Amniotic epithelial cell (primary cell): ENCODE results near the gene MALRD1.
"Not testable (repeated sequence)": the region's sequence is repeated elsewhere in the genome, so short reads cannot be mapped to it uniquely, and the experiment has no call there.

Experiments
- DNase-seq: peaks from one replicate; pipeline ENCODE4 v3.0.0-alpha.2; 2010; ENCODE audit warnings: low read depth

MALRD1 gene

DNA sequence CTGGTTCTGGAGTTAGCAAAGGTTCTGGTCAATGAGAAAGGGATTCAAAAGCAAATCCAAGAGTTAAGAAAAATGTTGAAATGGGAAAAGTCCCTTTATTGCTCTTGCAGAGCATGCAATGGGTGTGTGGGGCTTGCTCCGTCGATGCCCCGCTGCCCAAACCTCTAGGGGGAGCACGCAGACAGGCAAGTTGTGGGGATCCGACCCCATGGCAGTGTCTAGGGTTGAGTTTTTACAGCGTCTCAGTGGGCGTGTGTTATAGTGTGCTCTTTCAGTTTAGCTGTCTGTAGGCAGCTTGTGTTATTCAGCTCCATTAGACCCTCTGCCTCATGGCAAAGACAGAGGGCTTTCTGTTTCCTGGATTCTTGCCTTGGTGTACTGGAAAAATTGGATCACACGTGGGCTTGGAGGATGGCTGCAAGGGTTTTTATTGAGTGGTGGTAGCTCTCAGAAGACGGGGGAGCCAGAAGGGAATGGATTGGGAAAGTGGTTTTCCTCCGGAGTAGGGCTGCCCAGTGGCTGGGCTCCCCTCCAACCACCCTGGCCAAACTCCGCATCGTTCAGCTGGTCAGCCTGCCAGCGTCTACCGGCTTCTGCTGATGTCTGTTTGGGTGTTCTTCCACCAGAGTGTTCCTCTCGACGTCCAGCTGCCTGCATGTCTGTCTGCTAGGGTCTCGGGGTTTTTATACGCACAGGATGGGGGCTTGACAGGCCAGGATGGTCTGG, 665.4 kb downstream of the MALRD1 start:
- DNase-seq, result peak; percentile 11

DNA sequence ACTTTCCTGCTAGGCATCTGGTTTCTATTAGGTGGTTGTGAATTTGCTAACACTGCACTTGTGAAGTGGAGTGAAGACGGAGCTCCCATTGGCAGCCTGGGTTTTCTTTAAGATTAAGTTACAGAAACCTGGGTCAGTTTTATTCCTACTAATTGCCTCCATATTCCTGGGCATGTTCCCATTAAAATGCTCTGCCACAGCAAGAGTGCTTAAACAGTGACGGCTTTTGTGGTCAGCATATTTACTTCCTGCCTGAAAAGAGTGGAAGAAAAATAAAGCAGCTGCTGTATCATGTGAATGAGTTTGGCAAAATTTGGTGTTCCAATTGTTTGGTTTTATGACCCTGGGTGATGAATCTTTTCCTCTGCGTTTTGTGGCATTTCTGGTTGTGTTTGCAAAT, 670.7 kb downstream of the MALRD1 start:
- DNase-seq, result peak; percentile 15

GRCh38 chr10:19724287-19724686, 675.7 kb downstream of the MALRD1 start:
- DNase-seq, result no peak

GRCh38 chr10:19728376-19728775, 679.8 kb downstream of the MALRD1 start:
- DNase-seq, result no peak

DNA sequence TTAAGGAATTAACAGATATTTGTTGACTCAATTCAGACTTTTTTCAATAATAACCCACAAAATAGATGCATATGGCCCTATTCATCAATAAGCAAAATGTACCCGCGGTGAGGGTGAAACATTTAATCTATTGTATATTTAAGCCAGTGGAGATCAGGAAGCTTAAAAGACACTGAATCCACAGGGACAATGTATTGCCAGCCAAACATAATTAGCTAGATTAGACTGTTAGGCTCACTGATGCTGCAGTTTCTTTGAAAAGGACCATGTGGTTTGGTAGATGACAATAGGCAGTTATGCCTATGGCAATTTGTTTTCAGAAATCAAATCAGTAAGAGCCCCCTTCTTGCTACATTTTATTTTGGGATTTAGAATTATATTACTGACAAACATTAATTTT, 680.4 kb downstream of the MALRD1 start:
- no peak for DNase-seq

DNA sequence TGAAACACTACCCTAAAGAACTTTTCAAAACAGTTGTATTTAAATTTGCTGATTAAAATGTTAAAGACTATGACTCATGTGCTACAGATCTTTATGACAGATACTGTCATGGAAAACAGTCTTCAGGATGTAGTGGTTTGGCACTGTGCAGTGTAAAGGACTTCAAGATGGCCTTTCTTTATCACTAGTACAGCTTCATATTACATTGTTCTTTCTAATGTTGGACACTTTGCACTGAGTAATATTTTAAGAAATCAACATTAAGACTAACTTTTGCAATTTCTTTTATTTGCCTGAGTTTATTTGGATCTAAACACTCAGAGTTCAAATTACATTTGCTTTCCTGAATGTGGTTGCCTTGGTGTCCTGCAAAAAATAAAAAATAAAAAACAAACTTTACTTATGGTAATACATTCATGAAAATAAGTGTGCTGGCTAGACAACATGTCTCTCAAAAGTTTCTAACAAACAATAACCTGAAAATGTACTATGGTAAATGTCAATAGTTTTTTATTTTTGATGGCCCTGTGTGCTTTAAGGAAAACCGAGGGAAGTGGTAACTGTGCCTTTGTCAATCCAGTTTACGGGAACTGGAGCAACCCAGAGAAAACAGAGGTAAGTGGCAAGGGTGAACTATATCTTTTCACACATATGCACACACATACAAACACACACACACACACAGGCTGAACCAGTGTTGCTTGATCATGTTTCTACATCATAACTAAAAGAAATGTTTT, 681.7 kb downstream of the MALRD1 start:
- peak; percentile 72 for DNase-seq

- peak; percentile 51 for DNase-seq
Measured at GRCh38 chr10:19730907-19731217, 682.3 kb downstream of the MALRD1 start.

- no peak for DNase-seq
Measured at GRCh38 chr10:19731560-19731959, 683.0 kb downstream of the MALRD1 start.

GRCh38 chr10:19738440-19738839, 689.8 kb downstream of the MALRD1 start:
- DNase-seq, result no peak

- DNase-seq, result not testable (repeated sequence)
Measured at GRCh38 chr10:19739232-19739631, 690.6 kb downstream of the MALRD1 start.

GRCh38 chr10:19742144-19742543, 693.5 kb downstream of the MALRD1 start:
- peak; percentile 57 for DNase-seq

GRCh38 chr10:19745672-19746071, 697.1 kb downstream of the MALRD1 start:
- peak; percentile 15 for DNase-seq

DNA sequence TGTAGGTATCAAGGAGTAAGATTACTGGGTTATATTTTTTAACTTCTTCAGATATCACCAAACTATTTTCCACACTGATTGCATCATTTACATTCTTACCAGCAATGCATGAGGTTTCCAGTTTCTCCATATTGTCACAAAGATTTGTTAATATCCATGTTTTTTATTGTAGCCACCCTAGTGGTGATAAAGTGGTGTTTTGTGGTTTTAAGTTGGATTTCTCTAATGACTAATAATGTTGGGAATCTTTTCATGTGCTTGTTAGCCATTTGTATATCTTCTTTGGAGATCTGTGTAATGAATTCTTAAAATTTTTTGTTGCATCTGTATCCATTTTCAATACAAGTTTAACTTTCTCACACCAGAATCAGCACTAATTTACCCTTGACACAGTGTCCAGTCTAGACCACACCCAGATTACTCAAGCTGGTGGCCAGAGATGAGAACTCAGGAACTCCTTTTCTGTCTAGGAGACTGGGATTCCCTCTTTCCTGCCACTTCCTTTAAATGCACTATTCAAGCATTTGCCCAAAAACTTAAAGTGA, 700.7 kb downstream of the MALRD1 start:
- peak; percentile 93 for DNase-seq

GRCh38 chr10:19750972-19751371, 702.4 kb downstream of the MALRD1 start:
- no peak for DNase-seq

DNA sequence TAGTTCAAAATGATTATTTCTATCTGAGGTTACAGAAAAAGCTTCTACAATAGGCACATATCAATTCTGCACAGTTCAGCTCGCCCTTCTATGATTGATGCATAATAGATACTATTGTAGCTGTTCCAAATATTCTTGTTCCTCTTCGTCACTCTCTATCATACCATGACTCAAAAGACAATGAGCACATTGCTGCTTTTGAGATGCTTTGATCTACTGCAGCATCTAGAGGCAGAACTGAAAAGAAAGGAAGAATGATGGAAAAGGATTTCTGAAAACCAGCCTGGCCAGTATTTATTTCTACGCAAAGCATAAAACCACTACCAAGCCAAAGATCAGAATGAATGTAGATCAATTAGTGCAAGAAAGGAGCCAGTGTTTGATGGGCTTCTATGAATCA, 708.3 kb downstream of the MALRD1 start:
- no peak for DNase-seq

DNA sequence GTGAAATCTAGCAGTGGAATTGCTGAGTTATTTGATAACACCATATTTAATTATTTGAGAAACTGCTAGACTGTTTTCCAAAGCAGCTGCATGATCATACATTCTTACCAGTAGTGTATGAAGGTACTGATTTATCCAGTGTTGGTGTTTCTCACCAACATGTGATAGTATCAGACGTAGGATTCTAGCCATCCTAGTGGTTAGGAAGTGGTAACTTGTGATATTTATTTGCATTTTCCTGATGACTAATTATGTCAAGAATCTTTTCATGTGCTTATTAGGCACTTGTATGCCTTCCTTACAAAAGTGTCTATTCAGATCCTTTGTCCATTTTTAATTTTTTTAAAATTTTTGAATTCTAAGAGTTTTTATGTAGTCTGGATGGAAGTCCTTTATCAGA, 713.4 kb downstream of the MALRD1 start:
- peak; percentile 49 for DNase-seq

DNA sequence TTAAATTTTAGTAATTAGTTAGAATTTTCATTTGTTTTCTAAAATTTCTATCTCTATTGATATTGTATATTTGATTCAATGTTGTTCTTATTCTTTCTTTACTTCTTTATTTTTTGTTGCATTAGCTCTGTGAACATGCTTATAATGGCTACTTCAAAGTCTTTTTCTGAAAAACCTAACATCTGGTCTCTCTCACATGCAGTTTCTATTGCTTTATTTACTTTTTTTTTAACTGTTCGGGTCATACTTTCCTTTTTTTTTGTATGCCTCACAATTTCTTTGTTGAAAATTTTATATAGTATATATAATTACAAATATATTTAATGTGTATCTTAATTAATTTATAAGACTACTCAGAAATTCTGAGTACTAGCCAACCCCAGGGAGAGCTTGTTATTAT, 715.5 kb downstream of the MALRD1 start:
- DNase-seq, result no peak

GRCh38 chr10:19767876-19768275, 719.3 kb downstream of the MALRD1 start:
- DNase-seq, result peak; percentile 41

DNA sequence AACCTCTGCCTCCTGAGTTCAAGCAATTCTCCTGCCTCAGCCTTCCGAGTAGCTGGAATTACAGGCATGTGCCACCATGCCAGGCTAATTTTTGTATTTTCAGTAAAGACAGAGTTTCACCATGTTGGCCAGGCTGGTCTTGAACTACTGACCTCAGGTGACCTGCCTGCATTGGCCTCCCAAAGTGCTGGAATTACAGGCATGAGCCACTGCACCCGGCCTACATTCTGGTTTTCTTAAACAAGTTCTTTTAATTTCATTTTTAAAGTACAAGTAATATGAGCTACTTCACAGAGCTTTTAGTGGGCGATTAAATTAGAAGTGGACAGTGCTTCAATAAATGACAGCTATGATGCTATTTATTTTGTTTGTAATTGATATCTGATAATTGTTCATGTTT, 721.2 kb downstream of the MALRD1 start:
- DNase-seq, result not testable (repeated sequence)

GRCh38 chr10:19772972-19773371, 724.4 kb downstream of the MALRD1 start:
- DNase-seq, result no peak

DNA sequence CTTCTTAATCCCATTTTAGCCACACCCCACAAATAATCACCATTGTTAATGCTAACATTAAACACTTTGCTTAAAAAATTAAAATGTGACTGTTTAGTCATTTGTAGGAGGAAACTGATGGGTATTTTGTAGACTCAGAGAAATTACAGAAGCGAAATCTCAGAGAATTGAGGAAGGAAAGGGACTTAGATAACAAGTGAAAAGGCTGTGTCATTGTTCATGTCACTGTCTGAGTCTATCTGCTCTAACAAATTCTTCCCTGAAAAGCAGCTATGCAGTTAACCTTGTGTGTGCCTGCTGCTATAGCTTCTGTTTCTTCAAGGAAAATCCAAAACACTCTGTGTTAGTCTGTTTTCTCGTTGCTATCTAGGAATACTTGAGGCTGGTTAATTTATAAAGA, 726.7 kb downstream of the MALRD1 start:
- DNase-seq, result no peak

- DNase-seq, result no peak
Measured at GRCh38 chr10:19777806-19778205, 729.2 kb downstream of the MALRD1 start.

DNA sequence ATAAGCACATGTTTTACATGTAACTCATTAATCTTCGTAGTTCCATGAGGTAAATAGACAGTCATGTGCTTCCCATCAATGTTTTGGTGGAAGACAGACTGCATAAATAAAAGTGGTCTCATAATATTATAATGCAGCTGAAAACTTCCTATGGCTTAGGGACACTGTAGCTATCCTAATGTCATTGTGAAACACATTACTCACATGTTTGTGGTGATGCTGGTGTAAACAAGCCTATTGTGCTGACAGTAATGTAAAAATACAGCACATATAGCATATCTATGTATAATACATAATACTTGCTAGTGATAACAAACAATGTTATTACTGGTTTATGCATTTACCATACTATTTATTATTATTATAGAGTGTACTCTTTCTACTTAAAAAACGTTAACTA, 730.4 kb downstream of the MALRD1 start:
- no peak for DNase-seq
